ENCODE results near the gene IL22RA1.

IL22RA1 gene

DNA sequence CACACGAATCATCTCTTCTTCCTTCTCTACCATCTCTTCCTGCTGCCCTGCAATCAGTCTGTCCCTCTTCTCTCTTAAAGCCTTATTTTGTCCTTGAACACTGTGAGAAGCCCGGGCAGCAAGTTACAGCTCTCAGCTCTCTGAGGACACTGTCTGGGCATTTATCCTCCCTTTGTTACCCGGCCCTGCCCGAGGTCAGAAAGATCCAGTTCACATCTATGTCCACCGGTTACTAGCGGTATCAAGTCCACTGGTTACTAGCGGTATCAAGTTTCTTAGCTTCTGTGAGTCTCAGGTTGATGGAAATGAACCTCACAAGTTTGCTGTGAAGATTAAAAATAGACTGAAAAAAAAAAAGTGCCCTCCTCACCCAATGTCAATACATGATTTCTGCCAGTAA lies 25.3 kb upstream of the IL22RA1 start:
- no peak overlapping the region for H3K4me3 ChIP-seq (replicated peaks; ENCODE audit: low read depth, low read length)
- TF ChIP-seq, protein P1, sequence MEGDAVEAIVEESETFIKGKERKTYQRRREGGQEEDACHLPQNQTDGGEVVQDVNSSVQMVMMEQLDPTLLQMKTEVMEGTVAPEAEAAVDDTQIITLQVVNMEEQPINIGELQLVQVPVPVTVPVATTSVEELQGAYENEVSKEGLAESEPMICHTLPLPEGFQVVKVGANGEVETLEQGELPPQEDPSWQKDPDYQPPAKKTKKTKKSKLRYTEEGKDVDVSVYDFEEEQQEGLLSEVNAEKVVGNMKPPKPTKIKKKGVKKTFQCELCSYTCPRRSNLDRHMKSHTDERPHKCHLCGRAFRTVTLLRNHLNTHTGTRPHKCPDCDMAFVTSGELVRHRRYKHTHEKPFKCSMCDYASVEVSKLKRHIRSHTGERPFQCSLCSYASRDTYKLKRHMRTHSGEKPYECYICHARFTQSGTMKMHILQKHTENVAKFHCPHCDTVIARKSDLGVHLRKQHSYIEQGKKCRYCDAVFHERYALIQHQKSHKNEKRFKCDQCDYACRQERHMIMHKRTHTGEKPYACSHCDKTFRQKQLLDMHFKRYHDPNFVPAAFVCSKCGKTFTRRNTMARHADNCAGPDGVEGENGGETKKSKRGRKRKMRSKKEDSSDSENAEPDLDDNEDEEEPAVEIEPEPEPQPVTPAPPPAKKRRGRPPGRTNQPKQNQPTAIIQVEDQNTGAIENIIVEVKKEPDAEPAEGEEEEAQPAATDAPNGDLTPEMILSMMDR (IDR thresholded peaks at IDR 0.05; ENCODE audit: low read depth, low read length, missing control alignments) = no peak
- DNase-seq (ENCODE audit: extremely low read depth, low read depth) = no peak

DNA sequence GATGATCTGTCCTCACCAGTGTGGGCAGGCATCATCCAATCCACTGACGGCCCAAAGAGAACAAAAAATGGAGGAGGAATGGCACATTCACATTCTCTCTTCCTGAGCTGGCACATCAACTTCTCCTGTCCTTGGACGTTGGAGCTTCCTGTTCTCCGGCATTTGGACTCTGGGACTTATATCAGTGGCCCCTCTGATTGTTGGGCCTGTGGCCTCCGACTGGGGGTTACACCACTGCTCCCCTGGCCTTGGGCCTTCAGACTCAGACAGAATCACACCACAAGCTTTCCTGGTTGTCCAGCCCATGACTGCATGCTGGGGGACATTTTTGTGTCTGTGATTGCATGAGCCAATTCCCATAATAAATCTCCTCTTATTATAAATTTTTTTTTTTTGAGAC lies 24.1 kb upstream of the IL22RA1 start:
- no peak for DNase-seq (ENCODE audit: extremely low read depth, low read depth)
- no peak overlapping the region for H3K4me3 ChIP-seq (replicated peaks; ENCODE audit: low read depth, low read length)
- TF ChIP-seq, protein P1 (IDR thresholded peaks at IDR 0.05; ENCODE audit: low read depth, low read length, missing control alignments) = no peak

DNA sequence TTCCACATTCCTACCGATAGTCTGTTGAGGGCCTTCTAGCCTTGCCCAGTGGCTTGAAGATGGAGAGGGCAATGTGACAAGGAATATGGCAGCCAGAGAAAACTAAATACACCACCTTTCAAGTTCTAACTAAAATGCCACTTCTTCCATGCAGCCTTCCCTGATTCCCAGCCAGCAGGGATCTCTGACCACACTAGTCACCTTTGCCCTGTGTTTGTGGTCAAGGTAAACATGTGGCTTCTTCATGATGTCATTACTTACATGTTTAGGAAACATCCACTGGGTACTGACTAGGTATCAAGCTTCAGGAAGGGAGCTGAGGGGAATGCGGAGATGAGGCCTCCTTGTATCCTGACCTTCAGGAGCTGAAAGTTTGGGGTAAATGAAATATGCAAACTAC lies 22.6 kb upstream of the IL22RA1 start:
- TF ChIP-seq, protein P1 (IDR thresholded peaks at IDR 0.05; ENCODE audit: low read depth, low read length, missing control alignments) = no peak
- DNase-seq (ENCODE audit: extremely low read depth, low read depth) = no peak
- no peak overlapping the region for H3K4me3 ChIP-seq (replicated peaks; ENCODE audit: low read depth, low read length)

DNA sequence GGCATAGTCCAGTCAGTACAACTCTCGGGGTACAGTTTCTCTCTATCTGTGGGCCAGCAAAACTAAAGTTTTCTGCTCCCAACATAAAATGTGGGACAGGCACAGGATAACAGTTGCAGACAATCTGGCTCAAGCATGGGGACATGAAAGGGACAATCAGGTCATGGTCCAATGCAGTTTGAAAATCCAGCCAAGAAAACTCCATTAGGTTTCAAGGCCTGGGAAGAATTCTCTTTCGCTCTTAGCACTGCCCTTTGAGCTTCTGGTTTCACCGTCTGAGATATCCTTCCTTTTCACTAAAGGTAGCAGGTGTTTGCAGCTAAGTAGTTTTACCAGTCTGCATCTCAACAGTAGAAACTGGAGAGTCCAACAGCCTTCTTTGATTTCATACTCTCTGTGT lies 21.1 kb upstream of the IL22RA1 start:
- TF ChIP-seq, protein P1 (IDR thresholded peaks at IDR 0.05; ENCODE audit: low read depth, low read length, missing control alignments) = no peak
- DNase-seq (ENCODE audit: extremely low read depth, low read depth) = no peak
- no peak overlapping the region for H3K4me3 ChIP-seq (replicated peaks; ENCODE audit: low read depth, low read length)

DNA sequence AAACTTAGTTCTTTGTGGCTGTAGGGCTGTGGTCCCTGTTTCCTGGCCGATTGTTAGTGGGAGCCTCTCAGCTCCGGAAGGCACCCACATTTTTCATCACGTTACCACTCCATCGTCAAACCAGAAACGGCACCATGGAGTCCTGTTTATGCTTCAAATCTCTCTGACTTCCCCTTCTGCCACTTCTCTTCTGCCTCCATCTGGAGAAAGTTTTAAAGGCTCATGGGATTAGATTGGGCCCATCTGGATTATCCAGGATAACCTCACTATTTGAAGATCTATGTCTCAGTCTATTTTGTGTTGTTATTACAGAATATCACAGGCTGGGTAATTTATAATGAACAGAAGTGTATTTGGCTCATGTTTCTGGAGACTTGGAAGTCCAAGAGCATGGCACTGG lies 19.3 kb upstream of the IL22RA1 start:
- TF ChIP-seq, protein P1 (IDR thresholded peaks at IDR 0.05; ENCODE audit: low read depth, low read length, missing control alignments) = no peak
- no peak for DNase-seq (ENCODE audit: extremely low read depth, low read depth)
- H3K4me3 ChIP-seq (replicated peaks; ENCODE audit: low read depth, low read length) = no peak overlapping the region

DNA sequence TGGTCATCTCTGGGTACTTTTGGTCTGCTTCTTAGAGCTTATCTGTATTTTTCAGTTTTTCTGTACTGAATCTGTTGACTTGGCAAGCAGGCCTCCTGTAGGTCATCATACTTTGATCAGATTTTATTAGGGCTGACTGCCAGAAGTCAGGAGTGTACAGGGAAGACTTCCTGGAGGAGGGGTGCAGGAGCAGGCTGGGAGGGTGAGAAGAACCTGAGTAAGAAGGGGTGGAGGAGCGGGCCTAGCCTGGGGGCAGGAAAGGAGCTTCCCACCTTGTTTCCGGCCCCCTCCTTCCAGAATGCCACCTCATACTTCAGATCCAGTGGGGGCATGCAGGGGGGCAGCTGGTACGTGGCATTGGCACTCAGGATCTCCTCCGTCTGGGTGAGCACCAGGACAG lies 18.3 kb upstream of the IL22RA1 start:
- no peak overlapping the region for H3K4me3 ChIP-seq (replicated peaks; ENCODE audit: low read depth, low read length)
- DNase-seq (ENCODE audit: extremely low read depth, low read depth) = no peak
- TF ChIP-seq, protein P1 (IDR thresholded peaks at IDR 0.05; ENCODE audit: low read depth, low read length, missing control alignments) = no peak

DNA sequence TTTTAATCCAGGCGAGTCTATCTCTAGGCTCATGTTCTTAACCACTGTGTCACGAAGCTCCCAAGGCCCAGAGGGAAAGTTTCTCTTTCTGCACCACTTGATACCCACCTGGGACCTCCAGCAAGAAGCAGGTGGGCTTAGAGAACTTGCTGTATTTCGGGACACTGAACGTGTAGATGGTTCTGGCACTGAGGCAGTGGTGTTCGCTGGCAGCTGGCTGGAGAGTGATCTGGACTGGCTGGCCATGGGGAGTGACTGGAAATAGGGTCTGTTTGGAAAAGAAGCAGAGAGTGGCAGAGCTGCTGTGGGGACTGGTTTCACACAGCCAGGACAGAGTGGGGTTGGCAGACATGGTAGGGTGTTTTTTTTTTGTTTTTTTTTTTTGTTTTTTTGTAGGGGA lies 16.4 kb upstream of the IL22RA1 start:
- no peak overlapping the region for H3K4me3 ChIP-seq (replicated peaks; ENCODE audit: low read depth, low read length)
- DNase-seq (ENCODE audit: extremely low read depth, low read depth) = no peak
- TF ChIP-seq, protein P1 (IDR thresholded peaks at IDR 0.05; ENCODE audit: low read depth, low read length, missing control alignments) = no peak
